NCI-H187 (cell line): ENCODE results near the gene ETFB.

Source experiments
- DNase-seq, 2 experiments: peaks; one replicate each; lab custom pipeline; 2025; lab: John Stamatoyannopoulos, UW

ETFB gene

GRCh38 chr19:51295382-51296126 is 70.6 kb downstream of the ETFB start:
- no peak for DNase-seq
